B cell (primary cell): ENCODE measurements around the gene TGFBRAP1. TPM values are rescaled to one million over a fixed set of nuclear protein-coding genes. Genes with fewer than 3 reads are reported as not detected.
"Not testable (repeated sequence)": the region's sequence is repeated elsewhere in the genome, so short reads cannot be mapped to it uniquely, and the experiment has no call there.

ENCODE experiments used
- ATAC-seq: fragments of 200-7000 bp; cut with Tn5 transposase; one replicate; pipeline ENCODE4 v1.10.0; 2021; ENCODE audit warnings: low read depth, mild to moderate bottlenecking, moderate number of reproducible peaks, moderate library complexity
- CTCF ChIA-PET: fragments of 350-600 bp; sonication (Branson Sonifier 250); formaldehyde crosslinking; loops from one replicate; lab custom pipeline; 2021; ENCODE audit warnings: antibody characterized with exemption, inconsistent platforms; lab: Charles Lee
- POLR2A ChIA-PET: fragments of 350-600 bp; sonication (Branson Sonifier 250); formaldehyde crosslinking; loops from one replicate; lab custom pipeline; 2021; ENCODE audit warnings: antibody characterized with exemption; lab: Charles Lee
- DNase-seq: peaks from one replicate; pipeline ENCODE4 v3.0.0; 2013
- H2AFZ ChIP-seq: 2 replicates; pipeline ENCODE4 v1.6.1; 2012; ENCODE audit warnings: mild to moderate bottlenecking, low read depth, low read length; ENCODE audit not compliant: insufficient read depth, poor library complexity, severe bottlenecking
- H3K27ac ChIP-seq, 2 donors: 1 replicate in 1 of 2; 2 replicates in 1 of 2; pipeline ENCODE4 v1.5.1; 2012 to 2013; ENCODE audit warnings: low read length in 2 of 2, mild to moderate bottlenecking in 2 of 2, moderate library complexity in 1 of 2
- H3K27me3 ChIP-seq, 4 experiments: fragments of 200-600 bp in 1 of 4; sonication (generic) in 1 of 4; replicated peaks in 1 of 4; 1 replicate in 2 of 4; 2 replicates in 2 of 4; pipeline versions ENCODE4 v1.6.1 to v1.7.0; 2013 to 2016; ENCODE audit warnings: low read length in 3 of 4, mild to moderate bottlenecking in 2 of 4, mixed read lengths in 1 of 4, moderate library complexity in 1 of 4; ENCODE audit not compliant: insufficient read depth in 4 of 4, control insufficient read depth in 3 of 4; ENCODE audit errors: control extremely low read depth in 1 of 4
- H3K36me3 ChIP-seq, 2 experiments: replicated peaks in 1 of 2; 1 replicate in 1 of 2; 2 replicates in 1 of 2; pipeline versions ENCODE4 v1.6.1 to v1.7.1; 2013; ENCODE audit warnings: low read length in 1 of 2; ENCODE audit not compliant: insufficient read depth in 2 of 2, control insufficient read depth in 1 of 2; ENCODE audit errors: control extremely low read depth in 1 of 2, extremely low read depth in 1 of 2
- H3K4me1 ChIP-seq, 2 donors: fragments of 200-600 bp in 1 of 2; sonication (generic) in 1 of 2; 1 replicate in 1 of 2; 2 replicates in 1 of 2; pipeline versions ENCODE4 v1.5.1 to v1.6.1; 2013 to 2017; ENCODE audit warnings: low read length in 2 of 2; ENCODE audit not compliant: control insufficient read depth in 2 of 2, insufficient read depth in 2 of 2
- H3K4me2 ChIP-seq: replicated peaks from 2 replicates; pipeline ENCODE3; 2012; ENCODE audit warnings: mild to moderate bottlenecking, low read depth, low read length; ENCODE audit not compliant: poor library complexity, severe bottlenecking
- H3K4me3 ChIP-seq, 5 experiments: fragments of 200-600 bp in 1 of 5; sonication (generic) in 1 of 5; 1 replicate in 3 of 5; 2 replicates in 2 of 5; pipeline versions ENCODE4 v1.5.1 to v1.7.0; 2011 to 2016; ENCODE audit warnings: low read length in 4 of 5, mild to moderate bottlenecking in 4 of 5, low read depth in 2 of 5, control low read depth in 1 of 5, moderate library complexity in 1 of 5; ENCODE audit not compliant: insufficient read depth in 1 of 5; ENCODE audit errors: control extremely low read depth in 1 of 5, extremely low read depth in 1 of 5
- H3K79me2 ChIP-seq: fragments of 200-600 bp; sonication (generic); one replicate; pipeline ENCODE4 v1.6.0; 2016; ENCODE audit warnings: low read length; ENCODE audit not compliant: control insufficient read depth, insufficient read depth
- H3K9ac ChIP-seq: fragments of 200-600 bp; sonication (generic); 2 replicates; pipeline ENCODE4 v1.6.1; 2017; ENCODE audit warnings: mild to moderate bottlenecking, low read length, moderate library complexity
- H3K9me3 ChIP-seq, 3 donors: one replicate each; pipeline versions ENCODE4 v1.6.1 to v1.7.1; 2013; ENCODE audit warnings: low read length in 2 of 3; ENCODE audit not compliant: control insufficient read depth in 2 of 3, insufficient read depth in 1 of 3; ENCODE audit errors: control extremely low read depth in 1 of 3
- H4K20me1 ChIP-seq: 2 replicates; pipeline ENCODE4 v1.6.0; 2012; ENCODE audit warnings: mild to moderate bottlenecking, low read length; ENCODE audit not compliant: insufficient read depth, control insufficient read depth, poor library complexity, severe bottlenecking
- H3K27ac Mint-ChIP-seq: one replicate; pipeline ENCODE4 v1.8.0; 2021; ENCODE audit warnings: mixed read lengths
- H3K27me3 Mint-ChIP-seq: one replicate; pipeline ENCODE4 v1.8.0; 2021; ENCODE audit warnings: mixed read lengths
- H3K4me1 Mint-ChIP-seq: one replicate; pipeline ENCODE4 v1.8.0; 2021; ENCODE audit warnings: mixed read lengths
- H3K4me3 Mint-ChIP-seq: one replicate; pipeline ENCODE4 v1.8.0; 2021; ENCODE audit warnings: mixed read lengths
- H3K9me3 Mint-ChIP-seq: one replicate; pipeline ENCODE4 v1.8.0; 2022; ENCODE audit warnings: mixed read lengths; ENCODE audit not compliant: insufficient read depth
- CTCF ChIP-seq: fragments of 200-600 bp; IDR thresholded peaks from one replicate; pipeline ENCODE4 v1.8.0; 2022; ENCODE audit warnings: antibody characterized with exemption, mild to moderate bottlenecking
- EZH2 ChIP-seq: IDR thresholded peaks from 2 replicates; pipeline ENCODE4 v1.6.1; 2012; ENCODE audit warnings: borderline replicate concordance, low read depth, mild to moderate bottlenecking, moderate library complexity, low read length; ENCODE audit not compliant: insufficient read depth, poor library complexity, severe bottlenecking
- WGBS: methylation state at CpG from one replicate; pipeline ENCODE4 v1.1.5; 2013; ENCODE audit warnings: missing lambda C conversion rate; ENCODE audit not compliant: insufficient coverage; 5-methylcytosine and 5-hydroxymethylcytosine counted together
- intact Hi-C: fragments of 100-400 bp; cut with micrococcal nuclease; formaldehyde crosslinking; loops from one replicate; pipeline ENCODE4 v1.10.0; 2022
- polyA plus RNA-seq: library from polyadenylated mRNA; depleted of rRNA; stranded (reverse); fragments of >200 nt; gene quantifications from 2 replicates; pipeline ENCODE4 v1.2.3, GENCODE V29; 2012
- total RNA-seq, 2 donors: library from RNA; stranded (reverse); fragments of 120-200 nt in 1 of 2; gene quantifications; 1 replicate in 1 of 2; 2 replicates in 1 of 2; pipeline versions ENCODE4 v1.2.3 to v1.2.4, GENCODE V29; 2013 to 2022

The TGFBRAP1 gene
- total and polyA plus RNA-seq, 2 donors (not counting 1 experiment from before 2014, with no cell fraction given), result 9.3 to 21.7 TPM

- ATAC-seq, result no peak
- DNase-seq, result no peak
- H3K4me2 ChIP-seq, result no peak overlapping the region
- H3K27me3 ChIP-seq, result no peaks in the 10 kb centered on the region
- TF ChIP-seq CTCF (no peak), EZH2 (no peak)
- WGBS, result 100% methylated on average over 1 of the region's 5 CpGs
- no peaks in the 10 kb centered on the region for H3K36me3 ChIP-seq
- intact Hi-C loops, result no loop called here
- Mint-ChIP-seq H3K27me3 (no peaks in the 10 kb centered on the region), H3K9me3 (no peaks in the 10 kb centered on the region), H3K4me1 (no peaks in the 10 kb centered on the region), H3K27ac (no peak overlapping the region), H3K4me3 (no peak overlapping the region)
- H3K79me2 ChIP-seq, result no peaks in the 10 kb centered on the region
- H3K27ac ChIP-seq, result no peak overlapping the region
- no peaks in the 10 kb centered on the region for H3K4me1 ChIP-seq
- ChIA-PET POLR2A (no interaction called here), CTCF (interaction anchor here (0.6 to 2.1 kb wide), 2 partner anchors 14 to 18 kb away, joined by 3 to 8 read pairs; no protein-coding TSS in a partner anchor)
- H2AFZ ChIP-seq, result no peak overlapping the region
- H3K9me3 ChIP-seq, result no peaks in the 10 kb centered on the region
- no peak overlapping the region for H3K9ac ChIP-seq
- no peaks in the 10 kb centered on the region for H4K20me1 ChIP-seq
- no peak overlapping the region for H3K4me3 ChIP-seq
Measured at GRCh38 chr2:105254531-105255210, 74.9 kb downstream of the TGFBRAP1 start.

GRCh38 chr2:105252271-105252670, 77.3 kb downstream of the TGFBRAP1 start:
- CTCF ChIA-PET, result no interaction called here
- Histone ChIP-seq H3K4me2 (no peak overlapping the region), H3K4me3 (no peak overlapping the region), H3K27ac (no peak overlapping the region), H3K36me3 (no peaks in the 10 kb centered on the region), H2AFZ (no peak overlapping the region), H3K4me1 (no peaks in the 10 kb centered on the region), H3K27me3 (no peaks in the 10 kb centered on the region), H3K79me2 (no peaks in the 10 kb centered on the region), H3K9me3 (no peaks in the 10 kb centered on the region), H3K9ac (no peak overlapping the region), H4K20me1 (no peaks in the 10 kb centered on the region)
- Mint-ChIP-seq H3K4me1 (no peaks in the 10 kb centered on the region), H3K27ac (no peak overlapping the region), H3K9me3 (no peaks in the 10 kb centered on the region), H3K27me3 (no peaks in the 10 kb centered on the region), H3K4me3 (no peak overlapping the region)
- no peak for DNase-seq
- ATAC-seq, result no peak
- TF ChIP-seq EZH2, result no peak
- TF ChIP-seq CTCF, result no peak
- 86% methylated on average over 1 of the region's 2 CpGs for WGBS
- POLR2A ChIA-PET, result no interaction called here
- intact Hi-C loops, result no loop called here

GRCh38 chr2:105251016-105251648, 78.4 kb downstream of the TGFBRAP1 start:
- H3K9me3 Mint-ChIP-seq, H3K4me1 Mint-ChIP-seq, H3K27me3 Mint-ChIP-seq, H3K4me3 ChIP-seq, H3K9me3 ChIP-seq, intact Hi-C loops, H4K20me1 ChIP-seq, POLR2A ChIA-PET, H3K9ac ChIP-seq, H3K27ac ChIP-seq, H3K36me3 ChIP-seq, H3K4me3 Mint-ChIP-seq, H3K4me2 ChIP-seq, CTCF ChIA-PET, H3K4me1 ChIP-seq, H3K79me2 ChIP-seq, ATAC-seq, H3K27me3 ChIP-seq, DNase-seq, H3K27ac Mint-ChIP-seq, H2AFZ ChIP-seq: not testable (repeated sequence)
- WGBS, result 97% methylated on average over 28 of the region's 43 CpGs
